GM06990 (cell line): ENCODE measurements around the gene CACNA1C.

Source experiments
- DNase-seq: peaks from one replicate; pipeline ENCODE4 v3.0.0-alpha.2; 2011; ENCODE audit not compliant: insufficient read length; ENCODE audit errors: extremely low read depth
- H3K27me3 ChIP-seq: replicated peaks from 2 replicates; pipeline ENCODE4 v1.6.0; 2011; ENCODE audit warnings: low read length; ENCODE audit not compliant: control insufficient read depth, insufficient read depth
- H3K36me3 ChIP-seq: 2 replicates; pipeline ENCODE4 v1.5.1; 2011; ENCODE audit warnings: low read length; ENCODE audit not compliant: control insufficient read depth, insufficient read depth
- H3K4me3 ChIP-seq: replicated peaks from 2 replicates; pipeline ENCODE4 v1.5.1; 2011; ENCODE audit warnings: low read depth, mild to moderate bottlenecking, control low read depth, low read length
- CTCF ChIP-seq: IDR thresholded peaks from 2 replicates; pipeline ENCODE4 v1.5.1; 2011; ENCODE audit warnings: low read length, control low read depth, mild to moderate bottlenecking, inconsistent platforms; ENCODE audit not compliant: insufficient read depth, poor library complexity, severe bottlenecking

The CACNA1C gene

DNA sequence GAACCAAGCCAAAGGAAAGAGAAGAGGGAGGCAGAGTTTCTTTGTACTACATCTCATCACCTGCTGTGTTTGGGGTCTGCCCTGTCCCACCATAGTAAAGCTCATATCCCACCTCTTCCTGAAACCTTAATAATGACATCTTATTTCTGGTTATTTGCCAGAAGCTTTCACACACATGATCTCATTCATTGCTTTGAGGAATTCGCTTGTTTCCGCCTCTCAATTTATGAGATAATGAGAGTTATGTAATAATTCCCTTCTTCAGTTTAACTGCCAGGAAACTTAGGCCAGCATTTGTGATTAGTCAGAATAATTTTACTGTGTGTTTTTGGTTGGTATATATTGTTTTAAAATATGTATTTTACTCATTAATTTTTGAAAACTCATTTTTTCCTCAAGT, 205.2 kb downstream of the CACNA1C start:
- Histone ChIP-seq H3K27me3 (no peaks in the 10 kb centered on the region), H3K4me3 (no peak overlapping the region), H3K36me3 (no peaks in the 10 kb centered on the region)
- no peak for TF ChIP-seq CTCF
- no peak for DNase-seq

DNA sequence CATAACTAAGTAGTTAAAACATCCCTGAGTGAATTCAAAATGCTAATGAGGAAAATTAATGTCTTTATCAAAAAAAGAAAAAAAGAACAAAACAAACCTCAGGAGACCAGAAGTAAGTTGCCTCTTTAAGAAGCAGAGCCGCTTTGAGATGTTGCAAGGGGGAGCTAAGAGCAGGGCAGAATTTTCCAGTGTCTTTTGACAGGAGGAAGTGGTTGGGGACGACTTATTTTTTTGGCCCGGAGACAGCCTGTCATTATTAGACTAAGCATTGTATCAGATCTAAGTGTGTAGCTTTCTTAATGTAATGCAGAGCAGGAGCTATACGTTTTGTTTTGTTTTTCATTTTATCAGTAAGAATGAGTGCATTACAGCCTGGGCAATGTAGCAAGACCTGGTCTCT, 206.6 kb downstream of the CACNA1C start:
- no peaks in the 10 kb centered on the region for H3K36me3 ChIP-seq
- no peaks in the 10 kb centered on the region for H3K27me3 ChIP-seq
- DNase-seq: no peak
- TF ChIP-seq CTCF: no peak
- no peak overlapping the region for H3K4me3 ChIP-seq

GRCh38 chr12:2260441-2260840, 207.7 kb downstream of the CACNA1C start:
- Histone ChIP-seq H3K36me3 (no peaks in the 10 kb centered on the region), H3K27me3 (no peaks in the 10 kb centered on the region), H3K4me3 (no peak overlapping the region)
- TF ChIP-seq CTCF: no peak
- DNase-seq: no peak

DNA sequence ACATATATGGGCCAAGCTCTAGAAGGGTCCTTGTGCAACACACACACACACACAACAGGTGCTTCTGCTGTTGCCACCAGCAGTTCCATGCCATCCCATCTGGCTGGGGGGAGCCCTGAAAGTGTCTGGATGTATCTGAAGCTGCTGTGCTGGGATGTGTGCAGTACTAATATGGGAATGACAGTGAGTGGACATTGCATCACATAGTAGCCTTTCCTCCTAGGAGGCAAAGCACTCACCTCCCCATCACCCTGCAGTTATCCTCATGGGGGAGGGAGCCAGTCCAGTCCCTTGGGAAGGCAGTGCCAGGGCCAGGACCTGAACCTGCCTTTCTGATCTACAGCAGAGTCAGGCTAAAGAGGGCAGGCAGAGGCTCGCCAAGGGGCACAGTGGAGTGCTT, 208.9 kb downstream of the CACNA1C start:
- no peak for DNase-seq
- no peak for TF ChIP-seq CTCF
- no peaks in the 10 kb centered on the region for H3K36me3 ChIP-seq
- H3K27me3 ChIP-seq: no peaks in the 10 kb centered on the region; the same call in none of the 2 replicates
- no peak overlapping the region for H3K4me3 ChIP-seq

- TF ChIP-seq CTCF: no peak
- no peaks in the 10 kb centered on the region; the same call in none of the 2 replicates for H3K27me3 ChIP-seq
- DNase-seq: no peak
- H3K4me3 ChIP-seq: no peak overlapping the region
- H3K36me3 ChIP-seq: no peaks in the 10 kb centered on the region
Measured at GRCh38 chr12:2262449-2262848, 209.7 kb downstream of the CACNA1C start.

GRCh38 chr12:2263901-2264300, 211.1 kb downstream of the CACNA1C start:
- no peak for DNase-seq
- Histone ChIP-seq H3K36me3 (no peaks in the 10 kb centered on the region), H3K4me3 (no peak overlapping the region), H3K27me3 (no peaks in the 10 kb centered on the region; the same call in none of the 2 replicates)
- no peak for TF ChIP-seq CTCF
